ENCODE measurements around the gene TMEM244. TPM values are rescaled to one million over a fixed set of nuclear protein-coding genes. Genes with fewer than 3 reads are reported as not detected.

The TMEM244 gene
- total and polyA plus RNA-seq, 9 of the 15 experiments (the other 6 are each of a cell fraction or from before 2014, with no cell fraction given) = not detected

GRCh38 chr6:129890164-129890563 is 29.0 kb upstream of the TMEM244 start:
- Histone ChIP-seq H3K27me3 (ENCODE audit: control insufficient read depth in 2 of 2, insufficient read depth in 2 of 2, low read length in 2 of 2) (no peaks in the 10 kb centered on the region), H3K4me1 (replicated peaks in 1 of 2; ENCODE audit: control insufficient read depth in 2 of 2, insufficient read depth in 2 of 2, low read length in 2 of 2) (peaks cover 0 to 4% of the 10 kb centered on the region in 2 experiments; a peak in 1 of 5 replicates), H3K4me2 (ENCODE audit: insufficient read depth, low read length) (no peak overlapping the region), H3K9me3 (replicated peaks; ENCODE audit: control insufficient read depth, insufficient read depth, low read depth, low read length) (no peaks in the 10 kb centered on the region), H3K9ac (ENCODE audit: insufficient read depth in 1 of 2, low read depth in 2 of 2, low read length in 2 of 2) (no peak overlapping the region), H3K36me3 (ENCODE audit: control insufficient read depth, insufficient read depth, low read length) (no peaks in the 10 kb centered on the region), H2AFZ (ENCODE audit: low read depth, low read length) (peak overlapping the region; percentile 77), H3K79me2 (ENCODE audit: control insufficient read depth, insufficient read depth, low read length) (no peaks in the 10 kb centered on the region), H3K9me1 (ENCODE audit: control insufficient read depth, insufficient read depth, low read length) (no peaks in the 10 kb centered on the region), H4K20me1 (replicated peaks; ENCODE audit: control insufficient read depth, insufficient read depth, low read length) (no peaks in the 10 kb centered on the region), H3K27ac (ENCODE audit: extremely low read depth, low read depth, low read length) (no peak overlapping the region), H3K4me3 (no peak overlapping the region)
- FAIRE-seq (no peak), DNase-seq (ENCODE audit: extremely low read depth in 1 of 4, low spot score in 3 of 4) (peak in 1 of 4 experiments; percentile 14), ATAC-seq (peak; percentile 55; the same call in 2 of the 3 replicates)
- in situ Hi-C loops (cut with MboI) = no loop called here
- POLR2A ChIA-PET = no interaction called here
- intact Hi-C loops (cut with micrococcal nuclease) = no loop called here
- BruUV-seq (replicated peaks) = no TSS peak
- WGBS (ENCODE audit: insufficient coverage, low coverage, missing lambda C conversion rate) = 10% methylated on average over 2 of the region's 2 CpGs
- CTCF ChIA-PET (ENCODE audit: low intra/inter-chr PET ratio) = no interaction called here
- no peak for TF ChIP-seq HOXB6 (CRISPR knock-in tag; IDR thresholded peaks at IDR 0.05; ENCODE audit: borderline replicate concordance)
- TF ChIP-seq, protein P1, sequence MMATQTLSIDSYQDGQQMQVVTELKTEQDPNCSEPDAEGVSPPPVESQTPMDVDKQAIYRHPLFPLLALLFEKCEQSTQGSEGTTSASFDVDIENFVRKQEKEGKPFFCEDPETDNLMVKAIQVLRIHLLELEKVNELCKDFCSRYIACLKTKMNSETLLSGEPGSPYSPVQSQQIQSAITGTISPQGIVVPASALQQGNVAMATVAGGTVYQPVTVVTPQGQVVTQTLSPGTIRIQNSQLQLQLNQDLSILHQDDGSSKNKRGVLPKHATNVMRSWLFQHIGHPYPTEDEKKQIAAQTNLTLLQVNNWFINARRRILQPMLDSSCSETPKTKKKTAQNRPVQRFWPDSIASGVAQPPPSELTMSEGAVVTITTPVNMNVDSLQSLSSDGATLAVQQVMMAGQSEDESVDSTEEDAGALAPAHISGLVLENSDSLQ (IDR thresholded peaks at IDR 0.05) = no peak
- TF ChIP-seq, protein P2, sequence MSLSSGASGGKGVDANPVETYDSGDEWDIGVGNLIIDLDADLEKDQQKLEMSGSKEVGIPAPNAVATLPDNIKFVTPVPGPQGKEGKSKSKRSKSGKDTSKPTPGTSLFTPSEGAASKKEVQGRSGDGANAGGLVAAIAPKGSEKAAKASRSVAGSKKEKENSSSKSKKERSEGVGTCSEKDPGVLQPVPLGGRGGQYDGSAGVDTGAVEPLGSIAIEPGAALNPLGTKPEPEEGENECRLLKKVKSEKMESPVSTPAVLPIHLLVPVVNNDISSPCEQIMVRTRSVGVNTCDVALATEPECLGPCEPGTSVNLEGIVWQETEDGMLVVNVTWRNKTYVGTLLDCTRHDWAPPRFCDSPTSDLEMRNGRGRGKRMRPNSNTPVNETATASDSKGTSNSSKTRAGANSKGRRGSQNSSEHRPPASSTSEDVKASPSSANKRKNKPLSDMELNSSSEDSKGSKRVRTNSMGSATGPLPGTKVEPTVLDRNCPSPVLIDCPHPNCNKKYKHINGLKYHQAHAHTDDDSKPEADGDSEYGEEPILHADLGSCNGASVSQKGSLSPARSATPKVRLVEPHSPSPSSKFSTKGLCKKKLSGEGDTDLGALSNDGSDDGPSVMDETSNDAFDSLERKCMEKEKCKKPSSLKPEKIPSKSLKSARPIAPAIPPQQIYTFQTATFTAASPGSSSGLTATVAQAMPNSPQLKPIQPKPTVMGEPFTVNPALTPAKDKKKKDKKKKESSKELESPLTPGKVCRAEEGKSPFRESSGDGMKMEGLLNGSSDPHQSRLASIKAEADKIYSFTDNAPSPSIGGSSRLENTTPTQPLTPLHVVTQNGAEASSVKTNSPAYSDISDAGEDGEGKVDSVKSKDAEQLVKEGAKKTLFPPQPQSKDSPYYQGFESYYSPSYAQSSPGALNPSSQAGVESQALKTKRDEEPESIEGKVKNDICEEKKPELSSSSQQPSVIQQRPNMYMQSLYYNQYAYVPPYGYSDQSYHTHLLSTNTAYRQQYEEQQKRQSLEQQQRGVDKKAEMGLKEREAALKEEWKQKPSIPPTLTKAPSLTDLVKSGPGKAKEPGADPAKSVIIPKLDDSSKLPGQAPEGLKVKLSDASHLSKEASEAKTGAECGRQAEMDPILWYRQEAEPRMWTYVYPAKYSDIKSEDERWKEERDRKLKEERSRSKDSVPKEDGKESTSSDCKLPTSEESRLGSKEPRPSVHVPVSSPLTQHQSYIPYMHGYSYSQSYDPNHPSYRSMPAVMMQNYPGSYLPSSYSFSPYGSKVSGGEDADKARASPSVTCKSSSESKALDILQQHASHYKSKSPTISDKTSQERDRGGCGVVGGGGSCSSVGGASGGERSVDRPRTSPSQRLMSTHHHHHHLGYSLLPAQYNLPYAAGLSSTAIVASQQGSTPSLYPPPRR (CRISPR knock-in tag; IDR thresholded peaks at IDR 0.05; ENCODE audit: borderline replicate concordance) = no peak
- TF ChIP-seq ZNF77 (CRISPR knock-in tag; IDR thresholded peaks at IDR 0.05) = no peak
- no peak for TF ChIP-seq RB1 (IDR thresholded peaks at IDR 0.05; ENCODE audit: low read depth)
- TF ChIP-seq POLR3G (IDR thresholded peaks at IDR 0.05; ENCODE audit: extremely low read depth, insufficient read length, insufficient replicate concordance) = no peak
- TF ChIP-seq ELK1 (CRISPR knock-in tag; IDR thresholded peaks at IDR 0.05) = no peak
- TF ChIP-seq DIDO1 (tag; IDR thresholded peaks at IDR 0.05; ENCODE audit: low read depth) = 0 out of 2 replicates have a peak, but pooled peaks have one; percentile 13
- TF ChIP-seq HNRNPK (IDR thresholded peaks at IDR 0.05; ENCODE audit: low read depth, low read length, poor library complexity, severe bottlenecking) = no peak
- TF ChIP-seq DPF2 (IDR thresholded peaks at IDR 0.05) = no peak
- TF ChIP-seq, protein P3, sequence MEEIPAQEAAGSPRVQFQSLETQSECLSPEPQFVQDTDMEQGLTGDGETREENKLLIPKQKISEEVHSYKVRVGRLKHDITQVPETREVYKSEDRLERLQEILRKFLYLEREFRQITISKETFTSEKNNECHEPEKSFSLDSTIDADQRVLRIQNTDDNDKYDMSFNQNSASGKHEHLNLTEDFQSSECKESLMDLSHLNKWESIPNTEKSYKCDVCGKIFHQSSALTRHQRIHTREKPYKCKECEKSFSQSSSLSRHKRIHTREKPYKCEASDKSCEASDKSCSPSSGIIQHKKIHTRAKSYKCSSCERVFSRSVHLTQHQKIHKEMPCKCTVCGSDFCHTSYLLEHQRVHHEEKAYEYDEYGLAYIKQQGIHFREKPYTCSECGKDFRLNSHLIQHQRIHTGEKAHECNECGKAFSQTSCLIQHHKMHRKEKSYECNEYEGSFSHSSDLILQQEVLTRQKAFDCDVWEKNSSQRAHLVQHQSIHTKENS (CRISPR knock-in tag; IDR thresholded peaks at IDR 0.05) = no peak
- no peak for TF ChIP-seq DACH1 (IDR thresholded peaks at IDR 0.05; ENCODE audit: partially characterized antibody)
- TF ChIP-seq FOXJ2 (tag; IDR thresholded peaks at IDR 0.05) = no peak
- no peak for TF ChIP-seq ZNF133 (CRISPR knock-in tag; IDR thresholded peaks at IDR 0.05)
- no peak for TF ChIP-seq CHD1 (IDR thresholded peaks at IDR 0.05; ENCODE audit: low read length)

Measured in K562 (cell line).